SK-N-MC (cell line): Measurements from ENCODE around the gene ZNF462.

ENCODE experiments used
- EZH2 ChIP-seq: fragments of 200-600 bp; sonication (generic); IDR thresholded peaks from one replicate; pipeline ENCODE4 v1.6.1; 2017; ENCODE audit warnings: antibody characterized with exemption
- FOXP2 ChIP-seq: optimal IDR thresholded peaks from 2 replicates; pipeline ENCODE3; 2011; ENCODE audit warnings: mild to moderate bottlenecking, moderate library complexity; ENCODE audit not compliant: insufficient read depth; ENCODE audit errors: extremely low read length, control extremely low read depth
- POLR2AphosphoS5 ChIP-seq: IDR thresholded peaks from 2 replicates; pipeline ENCODE4 v1.6.1; 2012; ENCODE audit warnings: mild to moderate bottlenecking, low read depth, low read length, borderline replicate concordance

DNA sequence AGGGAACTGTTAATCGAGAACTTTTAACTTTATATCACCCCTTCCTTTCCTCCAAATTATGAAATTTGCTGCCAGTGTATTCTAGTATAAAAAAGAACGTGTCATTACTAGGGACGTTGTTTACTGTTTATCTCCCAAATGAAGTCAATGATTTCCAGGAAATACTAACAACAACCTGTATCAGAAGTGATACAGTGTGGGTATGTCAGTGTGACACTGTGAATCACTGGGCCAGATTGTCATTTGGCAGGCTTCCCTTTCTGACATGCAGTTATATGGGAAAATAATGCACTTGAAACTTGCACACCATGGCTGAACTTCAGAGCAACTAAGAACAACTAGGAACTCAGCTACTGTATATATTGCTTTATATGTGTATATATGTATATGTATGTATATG, 12.6 kb downstream of the ZNF462 start:
- no peak for TF ChIP-seq POLR2AphosphoS5
- TF ChIP-seq EZH2 = no peak
- no peak for TF ChIP-seq FOXP2
